HEK293T (cell line): ENCODE measurements around the gene ZNF521.

Source experiments
- CTCF ChIA-PET: fragments of 350-600 bp; formaldehyde crosslinking; extraction: SDS; loops from one replicate; lab custom pipeline; 2021; ENCODE audit warnings: antibody characterized with exemption, inconsistent platforms; lab: Yijun Ruan, JAX
- POLR2A ChIA-PET: fragments of 350-600 bp; formaldehyde crosslinking; extraction: SDS; loops from one replicate; lab custom pipeline; 2020; ENCODE audit warnings: antibody characterized with exemption, inconsistent platforms; lab: Yijun Ruan, JAX
- DNase-seq: peaks from one replicate; pipeline ENCODE4 v3.0.0; 2012; ENCODE audit warnings: mixed read lengths; ENCODE audit errors: extremely low spot score
- ARNT ChIP-seq: fragments of 450-650 bp; IDR thresholded peaks from 2 replicates; pipeline ENCODE4 v1.6.1; 2017; ENCODE audit warnings: mild to moderate bottlenecking
- BHLHE40 ChIP-seq: fragments of 450-650 bp; IDR thresholded peaks from 2 replicates; pipeline ENCODE4 v1.6.1; 2016; ENCODE audit warnings: mild to moderate bottlenecking, moderate library complexity, borderline replicate concordance
- CTBP1 ChIP-seq: fragments of 450-650 bp; IDR thresholded peaks from 2 replicates; pipeline ENCODE4 v1.6.1; 2016; ENCODE audit warnings: borderline replicate concordance
- ELF4 ChIP-seq: fragments of 450-650 bp; IDR thresholded peaks from 2 replicates; pipeline ENCODE4 v1.6.1; 2017; ENCODE audit warnings: antibody characterized with exemption
- FOXA1 ChIP-seq: fragments of 450-650 bp; IDR thresholded peaks from 2 replicates; pipeline ENCODE4 v1.6.1; 2016; ENCODE audit warnings: mild to moderate bottlenecking
- FOXK2 ChIP-seq: fragments of 450-650 bp; IDR thresholded peaks from 2 replicates; pipeline ENCODE4 v1.6.1; 2016; ENCODE audit warnings: mild to moderate bottlenecking
- FOXM1 ChIP-seq: fragments of 450-650 bp; IDR thresholded peaks from 2 replicates; pipeline ENCODE4 v1.6.1; 2017; ENCODE audit warnings: mild to moderate bottlenecking, borderline replicate concordance
- HDGF ChIP-seq: fragments of 450-650 bp; IDR thresholded peaks from 2 replicates; pipeline ENCODE4 v1.6.1; 2017; ENCODE audit warnings: antibody characterized with exemption, borderline replicate concordance
- L3MBTL2 ChIP-seq: fragments of 450-650 bp; conservative IDR thresholded peaks from 2 replicates; pipeline ENCODE4 v1.6.1; 2016; ENCODE audit warnings: mild to moderate bottlenecking
- LEF1 ChIP-seq: fragments of 450-650 bp; IDR thresholded peaks from 2 replicates; pipeline ENCODE4 v1.6.1; 2017; ENCODE audit warnings: mild to moderate bottlenecking, borderline replicate concordance
- NFRKB ChIP-seq: fragments of 450-650 bp; IDR thresholded peaks from 2 replicates; pipeline ENCODE4 v1.6.1; 2016; ENCODE audit warnings: mild to moderate bottlenecking, moderate library complexity
- SP1 ChIP-seq: fragments of 450-650 bp; IDR thresholded peaks from 2 replicates; pipeline ENCODE4 v1.6.1; 2017
- SUZ12 ChIP-seq: fragments of 450-650 bp; IDR thresholded peaks from 2 replicates; pipeline ENCODE4 v1.6.1; 2016; ENCODE audit warnings: mild to moderate bottlenecking
- TARDBP ChIP-seq: fragments of 450-650 bp; IDR thresholded peaks from 2 replicates; pipeline ENCODE4 v1.6.1; 2016
- ZNF384 ChIP-seq: fragments of 450-650 bp; IDR thresholded peaks from 2 replicates; pipeline ENCODE4 v1.6.1; 2016
- TF ChIP-seq, protein P1 (sequence below): fragments of 450-650 bp; IDR thresholded peaks from 2 replicates; pipeline ENCODE4 v1.6.1; 2016

ZNF521 gene

DNA sequence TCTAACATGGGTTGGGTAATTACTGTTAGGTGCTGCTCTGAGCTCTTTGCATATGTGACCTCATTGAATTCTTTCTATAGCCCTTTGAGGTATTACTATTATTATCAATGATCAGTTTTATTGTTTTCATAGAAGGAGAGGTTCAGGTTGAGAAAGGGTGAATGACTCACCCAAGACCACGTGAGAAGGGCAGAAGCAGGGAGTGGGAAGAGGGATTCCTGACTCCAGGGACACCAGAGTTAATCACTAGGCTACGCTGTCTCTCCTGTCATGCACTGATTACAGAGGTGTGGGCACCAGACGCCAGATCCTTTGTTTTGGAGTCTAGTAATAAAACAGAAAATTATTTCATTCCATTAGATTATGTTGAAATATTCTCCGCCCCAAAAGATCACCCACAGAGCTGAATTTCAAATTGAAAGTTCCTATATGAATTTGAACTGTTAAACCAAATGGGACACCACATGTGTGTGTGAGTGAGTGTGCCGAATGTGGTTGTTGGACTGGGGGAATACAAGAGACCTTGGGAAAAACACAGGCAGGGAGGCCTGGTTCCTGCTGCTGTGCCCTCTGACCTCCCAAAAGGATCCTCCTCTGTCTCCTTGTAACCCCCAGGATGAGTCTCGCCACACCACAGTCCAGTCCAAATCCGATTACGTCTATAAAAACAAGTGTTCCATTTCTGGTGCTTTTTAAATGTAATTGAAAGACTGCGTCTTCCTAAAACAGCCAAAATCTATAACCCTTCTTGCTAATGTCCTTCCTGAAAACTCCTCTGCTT, 215.4 kb downstream of the ZNF521 start:
- TF ChIP-seq NFRKB: no peak
- no peak for TF ChIP-seq TARDBP
- no peak for TF ChIP-seq FOXK2
- TF ChIP-seq, protein P1, sequence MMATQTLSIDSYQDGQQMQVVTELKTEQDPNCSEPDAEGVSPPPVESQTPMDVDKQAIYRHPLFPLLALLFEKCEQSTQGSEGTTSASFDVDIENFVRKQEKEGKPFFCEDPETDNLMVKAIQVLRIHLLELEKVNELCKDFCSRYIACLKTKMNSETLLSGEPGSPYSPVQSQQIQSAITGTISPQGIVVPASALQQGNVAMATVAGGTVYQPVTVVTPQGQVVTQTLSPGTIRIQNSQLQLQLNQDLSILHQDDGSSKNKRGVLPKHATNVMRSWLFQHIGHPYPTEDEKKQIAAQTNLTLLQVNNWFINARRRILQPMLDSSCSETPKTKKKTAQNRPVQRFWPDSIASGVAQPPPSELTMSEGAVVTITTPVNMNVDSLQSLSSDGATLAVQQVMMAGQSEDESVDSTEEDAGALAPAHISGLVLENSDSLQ: no peak
- TF ChIP-seq SP1: no peak
- no peak for TF ChIP-seq ARNT
- no peak for TF ChIP-seq ELF4
- CTCF ChIA-PET: no interaction called here
- POLR2A ChIA-PET: no interaction called here

GRCh38 chr18:25134861-25135260, 217.1 kb downstream of the ZNF521 start:
- no peak for DNase-seq
- CTCF ChIA-PET: interaction anchor here (0.6 to 1.0 kb wide), 2 partner anchors 18 to 141 kb away, joined by 3 read pairs; no protein-coding TSS in a partner anchor
- POLR2A ChIA-PET: no interaction called here
- TF ChIP-seq FOXA1 (no peak), SP1 (no peak), ELF4 (no peak), SUZ12 (no peak), ARNT (no peak), CTBP1 (no peak), TARDBP (no peak), FOXK2 (no peak), LEF1 (no peak), L3MBTL2 (no peak), BHLHE40 (no peak), NFRKB (no peak), ZNF384 (no peak), FOXM1 (no peak), HDGF (no peak)
- TF ChIP-seq, protein P1: no peak

More for the DNA sequence above, 215.4 kb downstream of the ZNF521 start:
- DNase-seq: no peak

GRCh38 chr18:25133879-25134278, 218.1 kb downstream of the ZNF521 start:
- POLR2A ChIA-PET: no interaction called here
- CTCF ChIA-PET: no interaction called here
- no peak for DNase-seq
- TF ChIP-seq BHLHE40 (no peak), ZNF384 (no peak)

DNA sequence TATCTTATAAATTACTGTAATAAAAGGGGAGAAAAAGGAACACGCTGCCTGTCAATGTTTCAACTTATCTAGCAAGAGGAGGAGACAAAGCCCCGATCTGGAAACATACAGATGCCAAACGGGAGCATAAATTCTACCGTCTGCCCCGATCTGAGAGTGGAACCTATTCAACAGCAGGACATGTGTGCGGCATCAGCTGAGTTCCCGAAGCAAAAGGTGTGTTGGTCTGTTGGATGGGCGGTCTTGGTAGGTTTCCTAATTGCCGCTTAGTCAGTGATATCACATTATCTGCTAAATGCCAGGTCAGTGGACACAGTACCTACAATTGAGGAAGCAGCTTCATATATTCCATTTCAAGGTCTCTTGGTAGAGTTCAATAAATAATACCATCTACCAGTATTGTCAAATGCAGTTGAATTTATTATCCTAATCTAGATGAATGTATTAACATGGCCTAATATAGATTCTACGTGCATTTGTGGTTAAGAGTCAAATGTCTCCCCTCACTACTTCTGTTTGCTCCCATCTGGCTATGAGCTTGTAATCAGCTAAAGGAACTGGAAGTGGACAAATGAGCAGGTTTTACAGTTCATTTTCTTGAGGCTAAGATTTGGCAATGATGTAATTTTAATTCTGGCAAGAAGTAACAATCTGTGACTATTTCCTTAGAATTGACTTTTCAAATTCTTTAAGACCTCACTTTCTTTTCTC, 219.0 kb downstream of the ZNF521 start:
- TF ChIP-seq FOXM1 (no peak), FOXK2 (no peak), SP1 (no peak), ARNT (no peak), SUZ12 (no peak), L3MBTL2 (no peak), NFRKB (no peak), TARDBP (no peak), FOXA1 (no peak), LEF1 (no peak), ELF4 (no peak), CTBP1 (no peak), HDGF (no peak), ZNF384 (no peak), BHLHE40 (no peak)
- TF ChIP-seq, protein P1: no peak
- ChIA-PET POLR2A (no interaction called here), CTCF (no interaction called here)
- no peak for DNase-seq

DNA sequence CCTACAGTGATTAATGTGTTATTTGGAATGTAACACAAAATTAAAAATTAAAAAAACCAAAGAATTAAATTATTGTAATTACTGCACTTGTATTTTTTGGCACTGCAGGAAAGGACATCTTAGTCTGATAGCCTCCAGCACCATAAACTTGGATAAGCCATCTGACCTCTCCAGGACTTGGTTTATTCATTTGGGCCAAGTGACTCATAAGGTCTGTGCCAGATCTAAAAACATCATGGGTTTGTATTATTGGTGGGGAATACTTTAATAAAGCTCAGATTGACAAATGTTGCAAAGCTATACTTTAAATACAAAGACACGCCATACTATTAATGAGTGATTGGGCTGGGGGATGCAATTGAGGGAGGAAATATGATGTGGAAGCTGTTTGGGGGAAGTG, 225.2 kb downstream of the ZNF521 start:
- POLR2A ChIA-PET: no interaction called here
- no peak for DNase-seq
- CTCF ChIA-PET: interaction anchor here (0.7 kb wide), 1 partner anchor 54 kb away, joined by 3 read pairs; no protein-coding TSS in a partner anchor
- TF ChIP-seq FOXM1 (no peak), L3MBTL2 (no peak), NFRKB (no peak)

GRCh38 chr18:25125680-25126079, 226.3 kb downstream of the ZNF521 start:
- TF ChIP-seq BHLHE40 (no peak), FOXM1 (no peak), CTBP1 (no peak)
- TF ChIP-seq, protein P1: no peak
- POLR2A ChIA-PET: no interaction called here
- DNase-seq: no peak
- CTCF ChIA-PET: no interaction called here
